GM21360 (cell line): ENCODE data around the gene REEP3.

ENCODE experiments used
- ATAC-seq: cut with Tn5 transposase; IDR thresholded peaks from one replicate; pipeline ENCODE4 v1.9.1; 2021; ENCODE audit warnings: mild to moderate bottlenecking, moderate library complexity; ENCODE audit not compliant: unreplicated experiment

REEP3 gene

GRCh38 chr10:63584725-63585035 lies 63.5 kb downstream of the REEP3 start:
- ATAC-seq, result no peak

- no peak for ATAC-seq
Observed at GRCh38 chr10:63585041-63585440, 63.8 kb downstream of the REEP3 start.

- no peak for ATAC-seq
Observed at GRCh38 chr10:63586043-63586442, 64.8 kb downstream of the REEP3 start.

- no peak for ATAC-seq
Observed at GRCh38 chr10:63587191-63587590, 66.0 kb downstream of the REEP3 start.

- ATAC-seq, result no peak
Observed at GRCh38 chr10:63588436-63589167, 67.4 kb downstream of the REEP3 start.

- ATAC-seq, result no peak
Observed at GRCh38 chr10:63591600-63592379, 70.6 kb downstream of the REEP3 start.

- no peak for ATAC-seq
Observed at GRCh38 chr10:63593576-63593975, 72.4 kb downstream of the REEP3 start.

- no peak for ATAC-seq
Observed at GRCh38 chr10:63595072-63595471, 73.9 kb downstream of the REEP3 start.

GRCh38 chr10:63596924-63597323 lies 75.7 kb downstream of the REEP3 start:
- no peak for ATAC-seq

- no peak for ATAC-seq
Observed at GRCh38 chr10:63600540-63600939, 79.3 kb downstream of the REEP3 start.

- ATAC-seq, result peak; percentile 71
Observed at GRCh38 chr10:63603709-63604445, 82.7 kb downstream of the REEP3 start.

GRCh38 chr10:63605197-63605967 lies 84.2 kb downstream of the REEP3 start:
- no peak for ATAC-seq

GRCh38 chr10:63608511-63608910 lies 87.3 kb downstream of the REEP3 start:
- ATAC-seq, result no peak

- no peak for ATAC-seq
Observed at GRCh38 chr10:63611078-63611477, 89.9 kb downstream of the REEP3 start.

GRCh38 chr10:63614371-63614891 lies 93.2 kb downstream of the REEP3 start:
- no peak for ATAC-seq

GRCh38 chr10:63618552-63618951 lies 97.4 kb downstream of the REEP3 start:
- no peak for ATAC-seq

GRCh38 chr10:63619426-63619825 lies 98.2 kb downstream of the REEP3 start:
- no peak for ATAC-seq

GRCh38 chr10:63622097-63622496 lies 100.9 kb downstream of the REEP3 start:
- no peak for ATAC-seq

GRCh38 chr10:63624701-63625100 lies 103.5 kb downstream of the REEP3 start:
- no peak for ATAC-seq

GRCh38 chr10:63627396-63627795 lies 106.2 kb downstream of the REEP3 start:
- no peak for ATAC-seq

- ATAC-seq, result no peak
Observed at GRCh38 chr10:63627881-63628296, 106.7 kb downstream of the REEP3 start.
